Hepatocyte (in vitro differentiated cells): ENCODE results near the gene FAM20C. TPM values are rescaled to one million over a fixed set of nuclear protein-coding genes. Genes with fewer than 3 reads are reported as not detected.

Source experiments
- DNase-seq: peaks from one replicate; pipeline ENCODE4 v3.0.0-alpha.2; 2016; ENCODE audit warnings: low spot score
- H2AFZ ChIP-seq: fragments of 200-600 bp; sonication (generic); 2 replicates; pipeline ENCODE4 v1.6.0; 2016; ENCODE audit warnings: antibody characterized with exemption, mild to moderate bottlenecking
- H3K27ac ChIP-seq: fragments of 200-600 bp; sonication (generic); 2 replicates; pipeline ENCODE4 v1.5.1; 2016; ENCODE audit warnings: mild to moderate bottlenecking
- H3K27me3 ChIP-seq: fragments of 200-600 bp; sonication (generic); 2 replicates; pipeline ENCODE4 v1.6.1; 2016
- H3K36me3 ChIP-seq: fragments of 200-600 bp; sonication (generic); replicated peaks from 2 replicates; pipeline ENCODE4 v1.5.1; 2016; ENCODE audit warnings: low read depth; ENCODE audit not compliant: insufficient read depth
- H3K4me1 ChIP-seq: fragments of 200-600 bp; sonication (generic); 2 replicates; pipeline ENCODE4 v1.5.1; 2016; ENCODE audit warnings: mild to moderate bottlenecking, moderate library complexity; ENCODE audit not compliant: insufficient read depth
- H3K4me2 ChIP-seq: fragments of 200-600 bp; sonication (generic); 2 replicates; pipeline ENCODE4 v1.6.0; 2016
- H3K4me3 ChIP-seq: fragments of 200-600 bp; sonication (generic); 2 replicates; pipeline ENCODE4 v1.5.1; 2016; ENCODE audit warnings: mild to moderate bottlenecking
- H3K79me2 ChIP-seq: fragments of 200-600 bp; sonication (generic); 2 replicates; pipeline ENCODE4 v1.6.0; 2017; ENCODE audit warnings: mild to moderate bottlenecking
- H3K9me2 ChIP-seq: fragments of 200-600 bp; sonication (generic); replicated peaks from 2 replicates; pipeline ENCODE4 v1.6.0; 2017; ENCODE audit warnings: mild to moderate bottlenecking; ENCODE audit not compliant: insufficient read depth
- H3K9me3 ChIP-seq: fragments of 200-600 bp; sonication (generic); 2 replicates; pipeline ENCODE4 v1.5.1; 2016; ENCODE audit warnings: low read depth, mild to moderate bottlenecking
- H4K20me1 ChIP-seq: fragments of 200-600 bp; sonication (generic); 2 replicates; pipeline ENCODE4 v1.6.0; 2016; ENCODE audit warnings: mild to moderate bottlenecking; ENCODE audit not compliant: insufficient read depth, poor library complexity, severe bottlenecking
- CTCF ChIP-seq: fragments of 200-600 bp; sonication (generic); IDR thresholded peaks from 2 replicates; pipeline ENCODE4 v1.5.1; 2016; ENCODE audit warnings: antibody characterized with exemption, mild to moderate bottlenecking; ENCODE audit not compliant: poor library complexity
- EZH2 ChIP-seq: fragments of 200-600 bp; sonication (generic); IDR thresholded peaks from 2 replicates; pipeline ENCODE4 v1.6.1; 2016; ENCODE audit warnings: antibody characterized with exemption, mild to moderate bottlenecking, borderline replicate concordance
- EZH2phosphoT487 ChIP-seq: fragments of 200-600 bp; sonication (generic); IDR thresholded peaks from one replicate; pipeline ENCODE4 v1.6.1; 2018; ENCODE audit warnings: antibody characterized with exemption, mild to moderate bottlenecking, low read depth, moderate library complexity; ENCODE audit not compliant: unreplicated experiment, severe bottlenecking
- WGBS: methylation state at CpG from one replicate; pipeline ENCODE4 v1.1.6; 2016; ENCODE audit warnings: low lambda C conversion rate; ENCODE audit errors: missing lambda C conversion rate; 5-methylcytosine and 5-hydroxymethylcytosine counted together
- polyA plus RNA-seq: library from polyadenylated mRNA; unstranded; fragments of >200 nt; fragmentation: Nextera tagmentation; extraction: Ambion mirVana; gene quantifications from 2 replicates; pipeline ENCODE4 v1.2.1, GENCODE V29; 2016
- total RNA-seq: library from RNA; depleted of rRNA; stranded (reverse); fragments of >200 nt; gene quantifications from 2 replicates; pipeline ENCODE4 v1.2.3, GENCODE V29; 2014

FAM20C gene
- total and polyA plus RNA-seq, 2 experiments from 2014 or later = 24.4 to 42.5 TPM

- DNase-seq = no peak
- no peaks in the 10 kb centered on the region for H3K79me2 ChIP-seq
- no peaks in the 10 kb centered on the region for H3K9me3 ChIP-seq
- H3K4me3 ChIP-seq = no peak overlapping the region
- no peaks in the 10 kb centered on the region for H4K20me1 ChIP-seq
- no peaks in the 10 kb centered on the region for H3K27me3 ChIP-seq
- no peaks in the 10 kb centered on the region for H3K4me1 ChIP-seq
- H2AFZ ChIP-seq = no peak overlapping the region
- no peaks in the 10 kb centered on the region for H3K36me3 ChIP-seq
- WGBS = 89% methylated on average over 26 of the region's 27 CpGs
- H3K27ac ChIP-seq = no peak overlapping the region
- no peak for TF ChIP-seq CTCF
- no peak for TF ChIP-seq EZH2
- TF ChIP-seq EZH2phosphoT487 = no peak
- no peaks in the 10 kb centered on the region for H3K9me2 ChIP-seq
- H3K4me2 ChIP-seq = no peak overlapping the region
These were observed 72.3 kb downstream of the FAM20C start for GRCh38 chr7:264541-265191.

GRCh38 chr7:265192-265997 lies 73.0 kb downstream of the FAM20C start:
- H3K36me3 ChIP-seq = no peaks in the 10 kb centered on the region
- no peaks in the 10 kb centered on the region for H3K79me2 ChIP-seq
- no peaks in the 10 kb centered on the region for H3K4me1 ChIP-seq
- H3K4me3 ChIP-seq = no peak overlapping the region
- no peak overlapping the region for H2AFZ ChIP-seq
- 86% methylated on average over 25 of the region's 25 CpGs for WGBS
- no peak for TF ChIP-seq CTCF
- TF ChIP-seq EZH2 = no peak
- no peak for TF ChIP-seq EZH2phosphoT487
- DNase-seq = no peak
- no peaks in the 10 kb centered on the region for H3K9me2 ChIP-seq
- no peak overlapping the region for H3K4me2 ChIP-seq
- no peaks in the 10 kb centered on the region for H4K20me1 ChIP-seq
- H3K27me3 ChIP-seq = no peaks in the 10 kb centered on the region
- H3K9me3 ChIP-seq = no peaks in the 10 kb centered on the region
- H3K27ac ChIP-seq = no peak overlapping the region

- WGBS = 91% methylated on average over 20 of the region's 22 CpGs
These were observed 73.9 kb downstream of the FAM20C start for GRCh38 chr7:265998-266850.

More at GRCh38 chr7:265998-266850, 73.9 kb downstream of the FAM20C start:
- Histone ChIP-seq H3K79me2 (no peaks in the 10 kb centered on the region), H3K36me3 (no peaks in the 10 kb centered on the region), H3K4me2 (no peak overlapping the region), H2AFZ (no peak overlapping the region), H3K27me3 (no peaks in the 10 kb centered on the region), H3K9me2 (no peaks in the 10 kb centered on the region), H3K4me1 (no peaks in the 10 kb centered on the region), H4K20me1 (no peaks in the 10 kb centered on the region), H3K9me3 (no peaks in the 10 kb centered on the region), H3K27ac (no peak overlapping the region), H3K4me3 (no peak overlapping the region)
- no peak for DNase-seq
- TF ChIP-seq EZH2phosphoT487 (no peak), CTCF (no peak), EZH2 (no peak)
